PC-9 (cell line): ENCODE data around the gene CDK17. TPM values are rescaled to one million over a fixed set of nuclear protein-coding genes. Genes with fewer than 3 reads are reported as not detected.

Experiments
- BruUV-seq: library from RNA; stranded (reverse); fragments of 400-500 nt; replicated peaks from 2 replicates; lab custom pipeline; 2021; lab: Mats Ljungman, UMichigan
- CTCF ChIA-PET: fragments of 300-600 bp; sonication (Branson Sonifier 250); formaldehyde crosslinking; loops from one replicate; lab custom pipeline; 2022; ENCODE audit warnings: antibody characterized with exemption; lab: Charles Lee
- POLR2A ChIA-PET: fragments of 300-600 bp; sonication (Branson Sonifier 250); formaldehyde crosslinking; loops from one replicate; lab custom pipeline; 2022; ENCODE audit warnings: antibody characterized with exemption; ENCODE audit not compliant: unreplicated experiment; lab: Charles Lee
- DNase-seq, 2 experiments: peaks; one replicate each; pipeline versions ENCODE4 v3.0.0 to v3.0.0-alpha.2; 2015 to 2022; ENCODE audit warnings: mixed read lengths in 1 of 2
- H2AFZ ChIP-seq: fragments of 200-600 bp; sonication (generic); 2 replicates; pipeline ENCODE4 v1.8.1; 2017; ENCODE audit warnings: antibody characterized with exemption
- H3F3A ChIP-seq: fragments of 200-600 bp; sonication (generic); 2 replicates; pipeline ENCODE4 v1.8.1; 2017; ENCODE audit warnings: antibody characterized with exemption, mild to moderate bottlenecking, low read depth; ENCODE audit not compliant: insufficient read depth
- H3K27ac ChIP-seq: fragments of 200-600 bp; sonication (generic); 2 replicates; pipeline ENCODE4 v1.6.1; 2016; ENCODE audit warnings: mixed run types
- H3K27me3 ChIP-seq: fragments of 200-600 bp; sonication (generic); 2 replicates; pipeline ENCODE4 v1.6.1; 2016; ENCODE audit warnings: low read depth, mixed run types; ENCODE audit not compliant: insufficient read depth
- H3K36me3 ChIP-seq: fragments of 200-600 bp; sonication (generic); 2 replicates; pipeline ENCODE4 v1.6.1; 2016; ENCODE audit warnings: low read depth, mixed run types
- H3K4me1 ChIP-seq: fragments of 200-600 bp; sonication (generic); replicated peaks from 2 replicates; pipeline ENCODE4 v1.6.1; 2016; ENCODE audit warnings: mixed run types; ENCODE audit not compliant: insufficient read depth
- H3K4me2 ChIP-seq: fragments of 200-600 bp; sonication (generic); 2 replicates; pipeline ENCODE4 v1.6.1; 2017; ENCODE audit warnings: mixed run types
- H3K4me3 ChIP-seq: fragments of 200-600 bp; sonication (generic); 2 replicates; pipeline ENCODE4 v1.6.1; 2016; ENCODE audit warnings: mixed run types
- H3K79me2 ChIP-seq: fragments of 200-600 bp; sonication (generic); 2 replicates; pipeline ENCODE4 v1.6.1; 2017; ENCODE audit warnings: low read depth, mixed run types
- H3K9me2 ChIP-seq: fragments of 200-600 bp; sonication (generic); 2 replicates; pipeline ENCODE4 v1.8.1; 2017; ENCODE audit warnings: mild to moderate bottlenecking; ENCODE audit not compliant: insufficient read depth
- H3K9me3 ChIP-seq: fragments of 200-600 bp; sonication (generic); 2 replicates; pipeline ENCODE4 v1.8.1; 2016; ENCODE audit warnings: low read depth; ENCODE audit not compliant: insufficient read depth
- H4K20me1 ChIP-seq: fragments of 200-600 bp; sonication (generic); 2 replicates; pipeline ENCODE4 v1.8.1; 2017; ENCODE audit not compliant: insufficient read depth
- EZH2 ChIP-seq: fragments of 200-600 bp; sonication (generic); IDR thresholded peaks from 2 replicates; pipeline ENCODE4 v1.8.0; 2017; ENCODE audit warnings: antibody characterized with exemption, low read depth
- intact Hi-C: fragments of 100-400 bp; cut with micrococcal nuclease; formaldehyde crosslinking; loops from one replicate; pipeline ENCODE4 v1.10.0; 2022; ENCODE audit not compliant: unreplicated experiment
- total RNA-seq: library from RNA; stranded (reverse); gene quantifications from 2 replicates; pipeline ENCODE4 v1.2.3, GENCODE V29; 2021
- TF ChIP-seq, protein P1 (sequence below): fragments of 200-600 bp; sonication (generic); conservative IDR thresholded peaks from 2 replicates; pipeline ENCODE4 v1.6.1; 2017; ENCODE audit warnings: mixed run types, antibody characterized with exemption, mild to moderate bottlenecking, moderate library complexity

CDK17 gene
- total RNA-seq, 1 experiment from 2014 or later = 29.0 TPM

DNA sequence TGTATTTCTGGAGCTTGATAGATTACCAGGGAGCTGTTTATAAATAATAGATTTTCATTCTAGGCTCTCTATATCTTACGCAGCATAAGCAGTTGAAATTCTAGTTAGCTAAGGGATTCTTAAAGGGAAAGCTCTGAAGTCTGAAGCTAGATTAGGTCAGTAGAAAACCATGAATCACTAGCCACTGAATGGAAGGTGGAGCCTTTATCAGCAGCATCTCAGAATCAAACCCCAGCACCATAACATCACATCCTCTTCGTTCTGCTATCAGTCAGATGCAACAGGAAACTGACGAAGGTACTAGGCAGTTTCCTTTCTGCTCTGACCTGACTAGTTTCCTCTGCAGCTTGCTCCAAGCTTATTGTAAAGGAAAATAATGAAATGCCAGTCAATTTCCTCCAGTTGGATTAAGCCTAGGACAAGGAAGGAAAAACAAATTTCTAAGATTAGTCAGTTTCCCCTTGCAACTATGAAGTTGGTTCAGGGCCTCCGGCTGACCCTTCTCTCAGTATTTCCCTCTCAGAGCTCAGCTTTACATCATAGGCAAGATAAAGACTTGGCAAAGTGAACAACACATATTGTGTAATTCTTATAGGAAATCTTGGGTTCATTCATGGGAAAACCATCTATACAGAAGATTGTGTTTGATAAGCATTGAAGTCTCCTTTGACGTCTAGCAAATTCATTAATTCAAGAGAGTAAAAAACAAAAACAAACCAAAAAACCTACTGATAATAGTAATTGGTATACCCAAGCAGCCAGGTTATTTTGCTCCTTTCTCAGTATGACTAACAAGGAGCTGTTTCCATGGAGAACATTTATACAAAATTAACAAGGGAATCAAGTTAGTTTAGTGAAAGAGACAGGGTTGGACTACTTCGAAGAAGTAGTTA is 45.7 kb upstream of the CDK17 start:
- Histone ChIP-seq H3K36me3 (no peaks in the 10 kb centered on the region), H3K4me1 (peaks cover 40% of the 10 kb centered on the region), H3K4me3 (peak overlapping the region; percentile 26; the same call in 1 of the 2 replicates), H3K79me2 (no peaks in the 10 kb centered on the region), H3K4me2 (peak overlapping the region; percentile 66), H3K9me2 (no peaks in the 10 kb centered on the region), H3K27me3 (no peaks in the 10 kb centered on the region), H2AFZ (peak overlapping the region; percentile 71), H3K9me3 (no peaks in the 10 kb centered on the region; the same call in 1 of the 2 replicates), H4K20me1 (no peaks in the 10 kb centered on the region), H3K27ac (peak overlapping the region; percentile 90), H3F3A (peaks cover 25% of the 10 kb centered on the region)
- BruUV-seq = TSS peak; percentile 91
- TF ChIP-seq, protein P1, sequence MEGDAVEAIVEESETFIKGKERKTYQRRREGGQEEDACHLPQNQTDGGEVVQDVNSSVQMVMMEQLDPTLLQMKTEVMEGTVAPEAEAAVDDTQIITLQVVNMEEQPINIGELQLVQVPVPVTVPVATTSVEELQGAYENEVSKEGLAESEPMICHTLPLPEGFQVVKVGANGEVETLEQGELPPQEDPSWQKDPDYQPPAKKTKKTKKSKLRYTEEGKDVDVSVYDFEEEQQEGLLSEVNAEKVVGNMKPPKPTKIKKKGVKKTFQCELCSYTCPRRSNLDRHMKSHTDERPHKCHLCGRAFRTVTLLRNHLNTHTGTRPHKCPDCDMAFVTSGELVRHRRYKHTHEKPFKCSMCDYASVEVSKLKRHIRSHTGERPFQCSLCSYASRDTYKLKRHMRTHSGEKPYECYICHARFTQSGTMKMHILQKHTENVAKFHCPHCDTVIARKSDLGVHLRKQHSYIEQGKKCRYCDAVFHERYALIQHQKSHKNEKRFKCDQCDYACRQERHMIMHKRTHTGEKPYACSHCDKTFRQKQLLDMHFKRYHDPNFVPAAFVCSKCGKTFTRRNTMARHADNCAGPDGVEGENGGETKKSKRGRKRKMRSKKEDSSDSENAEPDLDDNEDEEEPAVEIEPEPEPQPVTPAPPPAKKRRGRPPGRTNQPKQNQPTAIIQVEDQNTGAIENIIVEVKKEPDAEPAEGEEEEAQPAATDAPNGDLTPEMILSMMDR = no peak
- TF ChIP-seq EZH2 = no peak
- POLR2A ChIA-PET = interaction anchor here (0.5 to 0.7 kb wide), 4 partner anchors 41 to 397 kb away, joined by 3 to 6 read pairs (median 4); no protein-coding TSS in a partner anchor
- peak; percentile 40 to 90 for DNase-seq
- intact Hi-C loops = loop anchor here (2.0 to 5.0 kb wide), 2 partner anchors 43 to 44 kb away; partner anchors contain the start of genes CDK17 and CFAP54
- CTCF ChIA-PET = interaction anchor here (0.5 kb wide), 1 partner anchor 195 kb away, joined by 3 read pairs; no protein-coding TSS in a partner anchor

DNA sequence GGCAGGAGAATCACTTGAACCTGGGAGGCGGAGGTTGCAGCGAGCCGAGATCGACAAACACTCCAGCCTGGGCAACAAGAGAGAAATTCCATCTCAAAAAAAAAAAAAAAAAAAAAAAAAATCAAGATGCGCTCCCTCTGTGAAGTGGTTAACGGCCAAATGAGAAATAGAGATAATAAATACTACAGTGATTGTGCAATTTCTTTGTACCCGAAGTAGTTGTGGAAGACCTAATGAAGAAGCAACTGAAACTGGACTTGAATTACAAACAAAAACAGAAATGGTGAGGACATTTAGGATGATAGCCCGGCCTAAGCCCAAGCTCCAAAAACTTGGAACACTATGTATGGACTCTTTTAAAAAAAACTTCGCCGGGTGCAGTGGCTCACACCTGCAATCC is 44.2 kb upstream of the CDK17 start:
- POLR2A ChIA-PET = no interaction called here
- Histone ChIP-seq H3K4me1 (peaks cover 40% of the 10 kb centered on the region), H3K27ac (peak overlapping the region; percentile 90; the same call in 1 of the 2 replicates), H3K9me3 (no peaks in the 10 kb centered on the region), H3K4me2 (no peak overlapping the region), H2AFZ (no peak overlapping the region), H4K20me1 (no peaks in the 10 kb centered on the region), H3F3A (peaks cover 25% of the 10 kb centered on the region), H3K36me3 (no peaks in the 10 kb centered on the region), H3K4me3 (no peak overlapping the region), H3K27me3 (no peaks in the 10 kb centered on the region), H3K79me2 (no peaks in the 10 kb centered on the region), H3K9me2 (no peaks in the 10 kb centered on the region)
- no peak for DNase-seq
- CTCF ChIA-PET = no interaction called here
- no TSS peak for BruUV-seq
- TF ChIP-seq EZH2 = no peak
- TF ChIP-seq, protein P1 = no peak
- intact Hi-C loops = loop anchor here (2.0 kb wide), 1 partner anchor 44 kb away; the partner anchor contains the start of gene CFAP54

DNA sequence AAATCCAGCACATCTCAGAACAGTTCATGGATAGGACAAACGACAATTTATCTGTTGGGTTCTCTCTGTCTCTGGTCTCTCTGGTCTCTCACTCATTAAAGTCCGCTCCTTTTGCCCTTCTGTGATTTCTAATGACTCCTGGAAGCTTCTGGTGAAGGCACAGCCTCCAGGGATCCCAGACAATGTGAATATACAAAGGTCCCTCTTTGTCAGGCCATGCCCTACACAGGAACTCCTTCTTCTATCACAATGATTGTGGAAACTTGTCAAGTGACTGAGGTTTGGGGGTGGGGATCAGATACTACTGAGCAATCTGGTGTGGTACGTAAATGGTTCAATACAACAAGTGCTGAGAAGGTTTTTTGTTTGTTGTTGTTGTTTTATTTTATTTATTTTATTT is 42.7 kb upstream of the CDK17 start:
- no peaks in the 10 kb centered on the region for H3K36me3 ChIP-seq
- H3K9me3 ChIP-seq = no peaks in the 10 kb centered on the region
- intact Hi-C loops = no loop called here
- no peaks in the 10 kb centered on the region for H3K9me2 ChIP-seq
- H3K27me3 ChIP-seq = no peaks in the 10 kb centered on the region
- H3K27ac ChIP-seq = no peak overlapping the region
- ChIA-PET CTCF (no interaction called here), POLR2A (no interaction called here)
- H4K20me1 ChIP-seq = no peaks in the 10 kb centered on the region
- no peak for TF ChIP-seq EZH2
- TF ChIP-seq, protein P1 = no peak
- H3F3A ChIP-seq = peaks cover 25% of the 10 kb centered on the region
- peaks cover 30% of the 10 kb centered on the region for H3K4me1 ChIP-seq
- H2AFZ ChIP-seq = no peak overlapping the region
- BruUV-seq = no TSS peak
- H3K79me2 ChIP-seq = no peaks in the 10 kb centered on the region
- no peak overlapping the region for H3K4me3 ChIP-seq
- H3K4me2 ChIP-seq = no peak overlapping the region
- DNase-seq = no peak
